GM23338 (cell line): Measurements from ENCODE around the gene TAOK2. TPM values are rescaled to one million over a fixed set of nuclear protein-coding genes. Genes with fewer than 3 reads are reported as not detected.

Experiments used
- ATAC-seq: fragments of 200-7000 bp; cut with Tn5 transposase; 3 replicates; pipeline ENCODE4 v1.9.1; 2020
- DNase-seq: peaks from one replicate; pipeline ENCODE4 v3.0.0-alpha.2; 2015; ENCODE audit warnings: low spot score
- H2AFZ ChIP-seq: fragments of 200-600 bp; sonication (generic); 2 replicates; pipeline ENCODE4 v1.8.0; 2016; ENCODE audit warnings: antibody characterized with exemption, mild to moderate bottlenecking, moderate library complexity
- H3F3A ChIP-seq: fragments of 200-600 bp; sonication (generic); replicated peaks from 2 replicates; pipeline ENCODE4 v1.8.0; 2017; ENCODE audit warnings: antibody characterized with exemption, mixed run types, low read depth
- H3K27ac ChIP-seq: fragments of 200-600 bp; sonication (generic); 2 replicates; pipeline ENCODE4 v1.6.1; 2016; ENCODE audit warnings: low read depth
- H3K27me3 ChIP-seq: fragments of 200-600 bp; sonication (generic); 2 replicates; pipeline ENCODE4 v1.8.0; 2016; ENCODE audit warnings: mild to moderate bottlenecking, mixed run types, moderate library complexity; ENCODE audit not compliant: insufficient read depth
- H3K36me3 ChIP-seq: fragments of 200-600 bp; sonication (generic); 2 replicates; pipeline ENCODE4 v1.8.0; 2016; ENCODE audit warnings: mild to moderate bottlenecking; ENCODE audit not compliant: insufficient read depth
- H3K4me1 ChIP-seq: fragments of 200-600 bp; sonication (generic); 2 replicates; pipeline ENCODE4 v1.8.0; 2016; ENCODE audit warnings: mild to moderate bottlenecking, moderate library complexity; ENCODE audit not compliant: insufficient read depth
- H3K4me2 ChIP-seq: fragments of 200-600 bp; sonication (generic); 2 replicates; pipeline ENCODE4 v1.7.1; 2017; ENCODE audit warnings: mixed run types
- H3K4me3 ChIP-seq: fragments of 200-600 bp; sonication (generic); 2 replicates; pipeline ENCODE4 v1.6.1; 2016; ENCODE audit warnings: mixed run types
- H3K79me2 ChIP-seq: fragments of 200-600 bp; sonication (generic); replicated peaks from 2 replicates; pipeline ENCODE4 v1.8.0; 2017; ENCODE audit warnings: mild to moderate bottlenecking; ENCODE audit not compliant: insufficient read depth
- H3K9me2 ChIP-seq: fragments of 200-600 bp; sonication (generic); 2 replicates; pipeline ENCODE4 v1.8.0; 2017; ENCODE audit not compliant: insufficient read depth
- H4K20me1 ChIP-seq: fragments of 200-600 bp; sonication (generic); replicated peaks from 2 replicates; pipeline ENCODE4 v1.8.0; 2017; ENCODE audit warnings: mild to moderate bottlenecking; ENCODE audit not compliant: insufficient read depth
- H3K27ac Mint-ChIP-seq: 2 replicates; pipeline ENCODE4 v1.8.0; 2020; ENCODE audit warnings: inconsistent platforms, mild to moderate bottlenecking, moderate library complexity, mixed read lengths
- H3K27me3 Mint-ChIP-seq: 3 replicates; pipeline ENCODE4 v1.8.0; 2022; ENCODE audit warnings: low read depth, mild to moderate bottlenecking, moderate library complexity, mixed read lengths, inconsistent platforms; ENCODE audit not compliant: insufficient read depth, poor library complexity
- H3K36me3 Mint-ChIP-seq: 3 replicates; pipeline ENCODE4 v1.8.0; 2021; ENCODE audit warnings: low read depth, mild to moderate bottlenecking, inconsistent platforms, moderate library complexity, mixed read lengths
- H3K4me1 Mint-ChIP-seq: 3 replicates; pipeline ENCODE4 v1.8.0; 2020; ENCODE audit warnings: mild to moderate bottlenecking, inconsistent platforms, mixed read lengths
- H3K4me3 Mint-ChIP-seq: 3 replicates; pipeline ENCODE4 v1.8.0; 2021; ENCODE audit warnings: moderate library complexity, mild to moderate bottlenecking, inconsistent platforms, mixed read lengths
- H3K9me3 Mint-ChIP-seq: 3 replicates; pipeline ENCODE4 v1.8.0; 2020; ENCODE audit warnings: moderate library complexity, mild to moderate bottlenecking, inconsistent platforms, mixed read lengths
- JUNB ChIP-seq: IDR thresholded peaks from one replicate; pipeline ENCODE4 v1.6.1; 2016; ENCODE audit warnings: antibody characterized with exemption; ENCODE audit not compliant: unreplicated experiment
- NANOG ChIP-seq: IDR thresholded peaks from 2 replicates; pipeline ENCODE4 v1.6.1; 2016; ENCODE audit warnings: antibody characterized with exemption, borderline replicate concordance
- POLR2AphosphoS5 ChIP-seq: IDR thresholded peaks from 2 replicates; pipeline ENCODE4 v1.6.1; 2016; ENCODE audit warnings: antibody characterized with exemption, low read depth
- REST ChIP-seq: IDR thresholded peaks from one replicate; pipeline ENCODE4 v1.6.1; 2018; ENCODE audit warnings: antibody characterized with exemption; ENCODE audit not compliant: unreplicated experiment
- ZNF331 ChIP-seq: fragments of 250-450 bp; sonication (Bioruptor Pico); IDR thresholded peaks from 2 replicates; pipeline ENCODE4 v1.5.0; 2020; ENCODE audit warnings: low read depth, mild to moderate bottlenecking, moderate library complexity
- polyA plus RNA-seq: library from polyadenylated mRNA; unstranded; fragments of >200 nt; fragmentation: Nextera tagmentation; extraction: Ambion mirVana; gene quantifications from 2 replicates; pipeline ENCODE4 v1.2.1, GENCODE V29; 2016
- total RNA-seq: library from RNA; depleted of rRNA; stranded (reverse); fragments of >200 nt; shearing (Covaris generic); gene quantifications from 2 replicates; pipeline ENCODE4 v1.2.3, GENCODE V29; 2014
- TF ChIP-seq, protein P1 (sequence below): fragments of 250-450 bp; sonication (Bioruptor Pico); IDR thresholded peaks from 2 replicates; pipeline ENCODE4 v1.5.0; 2020; ENCODE audit warnings: mild to moderate bottlenecking, moderate library complexity
- TF ChIP-seq, protein P2 (sequence below), 2 experiments: fragments of 200-600 bp in 1 of 2; sonication (generic) in 1 of 2; conservative IDR thresholded peaks; 2 replicates each; pipeline versions ENCODE4 v1.5.1 to v1.6.1; 2016 to 2017; ENCODE audit warnings: antibody characterized with exemption in 2 of 2, low read depth in 2 of 2, mild to moderate bottlenecking in 2 of 2, moderate library complexity in 1 of 2

TAOK2 gene
- total and polyA plus RNA-seq, 2 experiments from 2014 or later: 8.8 to 45.2 TPM

DNA sequence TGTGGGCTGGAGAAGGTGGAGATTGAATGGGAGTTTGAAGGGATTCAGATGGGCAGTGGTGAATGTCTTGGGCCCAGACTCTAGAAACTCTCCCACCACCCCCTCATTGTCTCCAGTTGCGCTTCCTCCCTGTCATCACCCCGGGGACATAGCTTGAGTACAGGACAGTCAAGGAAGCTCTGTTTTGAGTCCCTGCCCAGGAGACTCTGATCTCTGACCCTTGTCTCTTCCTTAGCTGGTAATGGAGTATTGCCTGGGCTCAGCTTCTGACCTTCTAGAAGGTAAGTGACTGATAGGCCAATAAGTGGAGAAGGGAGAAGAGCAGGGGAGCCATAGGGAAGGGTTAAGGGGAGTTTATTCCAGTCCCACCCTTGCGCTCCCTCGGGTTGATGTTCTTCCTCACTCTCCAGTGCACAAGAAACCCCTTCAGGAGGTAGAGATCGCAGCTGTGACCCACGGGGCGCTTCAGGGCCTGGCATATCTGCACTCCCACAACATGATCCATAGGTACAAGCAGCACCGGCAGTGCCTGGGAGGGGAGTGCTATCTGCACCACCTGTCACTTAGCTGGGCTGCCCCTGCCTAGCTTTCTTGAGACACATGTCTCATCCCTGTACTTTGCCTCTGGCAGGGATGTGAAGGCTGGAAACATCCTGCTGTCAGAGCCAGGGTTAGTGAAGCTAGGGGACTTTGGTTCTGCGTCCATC is 5.0 kb downstream of the TAOK2 start:
- DNase-seq (no peak), ATAC-seq (no peak)
- Histone ChIP-seq H2AFZ (no peak overlapping the region), H4K20me1 (peaks cover 17% of the 10 kb centered on the region), H3K36me3 (peaks cover 21% of the 10 kb centered on the region), H3K4me2 (no peak overlapping the region), H3K4me3 (no peak overlapping the region), H3K27ac (no peak overlapping the region), H3K9me2 (no peaks in the 10 kb centered on the region), H3K4me1 (peaks cover 27% of the 10 kb centered on the region), H3K79me2 (peaks cover 37% of the 10 kb centered on the region), H3K27me3 (no peaks in the 10 kb centered on the region), H3F3A (0 out of 2 replicates have a peak, but pooled peaks cover 12% of the 10 kb centered on the region)
- Mint-ChIP-seq H3K4me3 (no peak overlapping the region), H3K4me1 (peaks cover 29% of the 10 kb centered on the region), H3K27ac (no peak overlapping the region), H3K9me3 (no peaks in the 10 kb centered on the region; the same call in 2 of the 3 replicates), H3K27me3 (peaks cover 2% of the 10 kb centered on the region), H3K36me3 (peaks cover 35% of the 10 kb centered on the region)
- TF ChIP-seq, protein P1, sequence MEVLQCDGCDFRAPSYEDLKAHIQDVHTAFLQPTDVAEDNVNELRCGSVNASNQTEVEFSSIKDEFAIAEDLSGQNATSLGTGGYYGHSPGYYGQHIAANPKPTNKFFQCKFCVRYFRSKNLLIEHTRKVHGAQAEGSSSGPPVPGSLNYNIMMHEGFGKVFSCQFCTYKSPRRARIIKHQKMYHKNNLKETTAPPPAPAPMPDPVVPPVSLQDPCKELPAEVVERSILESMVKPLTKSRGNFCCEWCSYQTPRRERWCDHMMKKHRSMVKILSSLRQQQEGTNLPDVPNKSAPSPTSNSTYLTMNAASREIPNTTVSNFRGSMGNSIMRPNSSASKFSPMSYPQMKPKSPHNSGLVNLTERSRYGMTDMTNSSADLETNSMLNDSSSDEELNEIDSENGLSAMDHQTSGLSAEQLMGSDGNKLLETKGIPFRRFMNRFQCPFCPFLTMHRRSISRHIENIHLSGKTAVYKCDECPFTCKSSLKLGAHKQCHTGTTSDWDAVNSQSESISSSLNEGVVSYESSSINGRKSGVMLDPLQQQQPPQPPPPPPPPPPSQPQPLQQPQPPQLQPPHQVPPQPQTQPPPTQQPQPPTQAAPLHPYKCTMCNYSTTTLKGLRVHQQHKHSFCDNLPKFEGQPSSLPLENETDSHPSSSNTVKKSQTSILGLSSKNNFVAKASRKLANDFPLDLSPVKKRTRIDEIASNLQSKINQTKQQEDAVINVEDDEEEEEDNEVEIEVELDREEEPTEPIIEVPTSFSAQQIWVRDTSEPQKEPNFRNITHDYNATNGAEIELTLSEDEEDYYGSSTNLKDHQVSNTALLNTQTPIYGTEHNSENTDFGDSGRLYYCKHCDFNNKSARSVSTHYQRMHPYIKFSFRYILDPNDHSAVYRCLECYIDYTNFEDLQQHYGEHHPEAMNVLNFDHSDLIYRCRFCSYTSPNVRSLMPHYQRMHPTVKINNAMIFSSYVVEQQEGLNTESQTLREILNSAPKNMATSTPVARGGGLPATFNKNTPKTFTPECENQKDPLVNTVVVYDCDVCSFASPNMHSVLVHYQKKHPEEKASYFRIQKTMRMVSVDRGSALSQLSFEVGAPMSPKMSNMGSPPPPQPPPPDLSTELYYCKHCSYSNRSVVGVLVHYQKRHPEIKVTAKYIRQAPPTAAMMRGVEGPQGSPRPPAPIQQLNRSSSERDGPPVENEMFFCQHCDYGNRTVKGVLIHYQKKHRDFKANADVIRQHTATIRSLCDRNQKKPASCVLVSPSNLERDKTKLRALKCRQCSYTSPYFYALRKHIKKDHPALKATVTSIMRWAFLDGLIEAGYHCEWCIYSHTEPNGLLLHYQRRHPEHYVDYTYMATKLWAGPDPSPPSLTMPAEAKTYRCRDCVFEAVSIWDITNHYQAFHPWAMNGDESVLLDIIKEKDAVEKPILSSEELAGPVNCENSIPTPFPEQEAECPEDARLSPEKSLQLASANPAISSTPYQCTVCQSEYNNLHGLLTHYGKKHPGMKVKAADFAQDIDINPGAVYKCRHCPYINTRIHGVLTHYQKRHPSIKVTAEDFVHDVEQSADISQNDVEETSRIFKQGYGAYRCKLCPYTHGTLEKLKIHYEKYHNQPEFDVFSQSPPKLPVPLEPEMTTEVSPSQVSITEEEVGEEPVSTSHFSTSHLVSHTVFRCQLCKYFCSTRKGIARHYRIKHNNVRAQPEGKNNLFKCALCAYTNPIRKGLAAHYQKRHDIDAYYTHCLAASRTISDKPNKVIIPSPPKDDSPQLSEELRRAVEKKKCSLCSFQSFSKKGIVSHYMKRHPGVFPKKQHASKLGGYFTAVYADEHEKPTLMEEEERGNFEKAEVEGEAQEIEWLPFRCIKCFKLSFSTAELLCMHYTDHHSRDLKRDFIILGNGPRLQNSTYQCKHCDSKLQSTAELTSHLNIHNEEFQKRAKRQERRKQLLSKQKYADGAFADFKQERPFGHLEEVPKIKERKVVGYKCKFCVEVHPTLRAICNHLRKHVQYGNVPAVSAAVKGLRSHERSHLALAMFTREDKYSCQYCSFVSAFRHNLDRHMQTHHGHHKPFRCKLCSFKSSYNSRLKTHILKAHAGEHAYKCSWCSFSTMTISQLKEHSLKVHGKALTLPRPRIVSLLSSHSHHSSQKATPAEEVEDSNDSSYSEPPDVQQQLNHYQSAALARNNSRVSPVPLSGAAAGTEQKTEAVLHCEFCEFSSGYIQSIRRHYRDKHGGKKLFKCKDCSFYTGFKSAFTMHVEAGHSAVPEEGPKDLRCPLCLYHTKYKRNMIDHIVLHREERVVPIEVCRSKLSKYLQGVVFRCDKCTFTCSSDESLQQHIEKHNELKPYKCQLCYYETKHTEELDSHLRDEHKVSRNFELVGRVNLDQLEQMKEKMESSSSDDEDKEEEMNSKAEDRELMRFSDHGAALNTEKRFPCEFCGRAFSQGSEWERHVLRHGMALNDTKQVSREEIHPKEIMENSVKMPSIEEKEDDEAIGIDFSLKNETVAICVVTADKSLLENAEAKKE: no peak
- no peak for TF ChIP-seq ZNF331 (CRISPR knock-in tag)
- TF ChIP-seq NANOG: no peak
- TF ChIP-seq JUNB: no peak
- no peak for TF ChIP-seq REST
- TF ChIP-seq, protein P2, sequence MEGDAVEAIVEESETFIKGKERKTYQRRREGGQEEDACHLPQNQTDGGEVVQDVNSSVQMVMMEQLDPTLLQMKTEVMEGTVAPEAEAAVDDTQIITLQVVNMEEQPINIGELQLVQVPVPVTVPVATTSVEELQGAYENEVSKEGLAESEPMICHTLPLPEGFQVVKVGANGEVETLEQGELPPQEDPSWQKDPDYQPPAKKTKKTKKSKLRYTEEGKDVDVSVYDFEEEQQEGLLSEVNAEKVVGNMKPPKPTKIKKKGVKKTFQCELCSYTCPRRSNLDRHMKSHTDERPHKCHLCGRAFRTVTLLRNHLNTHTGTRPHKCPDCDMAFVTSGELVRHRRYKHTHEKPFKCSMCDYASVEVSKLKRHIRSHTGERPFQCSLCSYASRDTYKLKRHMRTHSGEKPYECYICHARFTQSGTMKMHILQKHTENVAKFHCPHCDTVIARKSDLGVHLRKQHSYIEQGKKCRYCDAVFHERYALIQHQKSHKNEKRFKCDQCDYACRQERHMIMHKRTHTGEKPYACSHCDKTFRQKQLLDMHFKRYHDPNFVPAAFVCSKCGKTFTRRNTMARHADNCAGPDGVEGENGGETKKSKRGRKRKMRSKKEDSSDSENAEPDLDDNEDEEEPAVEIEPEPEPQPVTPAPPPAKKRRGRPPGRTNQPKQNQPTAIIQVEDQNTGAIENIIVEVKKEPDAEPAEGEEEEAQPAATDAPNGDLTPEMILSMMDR (conservative IDR thresholded peaks at IDR 0.05; ENCODE audit: low read depth in 2 of 2): no peak
- no peak for TF ChIP-seq POLR2AphosphoS5
